Measurements from ENCODE around the gene PLA2G3. TPM values are rescaled to one million over a fixed set of nuclear protein-coding genes. Genes with fewer than 3 reads are reported as not detected.

The PLA2G3 gene
- total RNA-seq, 1 experiment from 2014 or later = not detected

DNA sequence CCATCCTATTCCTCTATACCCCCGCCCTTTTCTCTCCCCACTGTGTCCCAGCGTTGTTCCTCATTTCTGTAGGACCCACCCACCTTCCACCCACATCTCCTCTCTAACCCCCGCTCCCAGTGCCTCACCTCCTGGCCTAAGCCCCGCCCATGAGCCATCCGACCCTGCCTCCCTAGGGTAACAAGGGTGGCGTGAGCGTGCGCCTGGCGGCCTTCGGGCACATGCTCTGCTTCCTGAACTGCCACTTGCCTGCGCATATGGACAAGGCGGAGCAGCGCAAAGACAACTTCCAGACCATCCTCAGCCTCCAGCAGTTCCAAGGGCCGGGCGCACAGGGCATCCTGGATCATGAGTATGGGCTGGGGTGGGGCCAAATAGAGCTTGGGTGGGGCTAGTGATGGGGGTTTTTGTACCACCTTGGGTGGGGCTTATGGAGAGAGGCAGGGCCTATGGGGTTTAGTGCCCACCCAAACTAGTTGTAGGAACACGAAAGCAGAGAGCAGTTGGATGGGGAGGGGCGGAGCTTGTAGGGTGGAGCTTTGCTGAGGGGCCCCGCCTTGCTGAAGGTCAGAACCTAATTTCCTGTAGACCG lies 13.0 kb downstream of the PLA2G3 start:
- Histone ChIP-seq H3K36me3 (ENCODE audit: control insufficient read depth in 1 of 2, insufficient read depth in 2 of 2, low read length in 2 of 2) (no peaks in the 10 kb centered on the region), H4K20me1 (ENCODE audit: insufficient read depth) (no peaks in the 10 kb centered on the region), H3K4me1 (ENCODE audit: control insufficient read depth in 1 of 2, insufficient read depth in 2 of 2, low read length in 2 of 2) (peaks cover 8 to 22% of the 10 kb centered on the region in 2 experiments), H3K4me3 (replicated peaks in 1 of 2; ENCODE audit: low read depth in 1 of 2, low read length in 2 of 2) (no peak overlapping the region), H3K9ac (ENCODE audit: low read length) (no peak overlapping the region), H2AFZ (ENCODE audit: low read depth, low read length, poor library complexity, severe bottlenecking) (no peak overlapping the region), H3K4me2 (ENCODE audit: low read length) (no peak overlapping the region), H3K9me2 (ENCODE audit: insufficient read depth) (no peaks in the 10 kb centered on the region), H3K27ac (ENCODE audit: low read depth, low read length) (no peak overlapping the region), H3K27me3 (ENCODE audit: insufficient read depth, low read length) (no peaks in the 10 kb centered on the region), H3K9me3 (ENCODE audit: control insufficient read depth in 1 of 2, insufficient read depth in 1 of 2, low read depth in 1 of 2, low read length in 2 of 2) (no peaks in the 10 kb centered on the region), H3K79me2 (ENCODE audit: insufficient read depth, low read length) (no peaks in the 10 kb centered on the region)
- ChIA-PET RAD21 (ENCODE audit: low non-redundant PET in 1 of 2, low total read pairs in 2 of 2, uncharacterized antibody in 2 of 2, unreplicated experiment in 2 of 2) (no interaction called here), CTCF (interaction anchor here (1.5 kb wide), 1 partner anchor 20 kb away, joined by 6 read pairs; the partner anchor contains the start of gene SELENOM), POLR2A (no interaction called here)
- TF ChIP-seq ZNF274 (IDR thresholded peaks at IDR 0.05; ENCODE audit: low read depth, low read length) = no peak
- TF ChIP-seq ZFX (IDR thresholded peaks at IDR 0.05) = no peak
- no peak for TF ChIP-seq EZH2phosphoT487 (IDR thresholded peaks at IDR 0.05; ENCODE audit: borderline replicate concordance)
- no peak for TF ChIP-seq EGR1 (IDR thresholded peaks at IDR 0.05; ENCODE audit: low read depth)
- no peak for TF ChIP-seq POLR2AphosphoS5 (IDR thresholded peaks at IDR 0.05; ENCODE audit: low read depth, low read length)
- no peak for TF ChIP-seq SP1 (IDR thresholded peaks at IDR 0.05; ENCODE audit: low read depth)
- TF ChIP-seq, protein P1, sequence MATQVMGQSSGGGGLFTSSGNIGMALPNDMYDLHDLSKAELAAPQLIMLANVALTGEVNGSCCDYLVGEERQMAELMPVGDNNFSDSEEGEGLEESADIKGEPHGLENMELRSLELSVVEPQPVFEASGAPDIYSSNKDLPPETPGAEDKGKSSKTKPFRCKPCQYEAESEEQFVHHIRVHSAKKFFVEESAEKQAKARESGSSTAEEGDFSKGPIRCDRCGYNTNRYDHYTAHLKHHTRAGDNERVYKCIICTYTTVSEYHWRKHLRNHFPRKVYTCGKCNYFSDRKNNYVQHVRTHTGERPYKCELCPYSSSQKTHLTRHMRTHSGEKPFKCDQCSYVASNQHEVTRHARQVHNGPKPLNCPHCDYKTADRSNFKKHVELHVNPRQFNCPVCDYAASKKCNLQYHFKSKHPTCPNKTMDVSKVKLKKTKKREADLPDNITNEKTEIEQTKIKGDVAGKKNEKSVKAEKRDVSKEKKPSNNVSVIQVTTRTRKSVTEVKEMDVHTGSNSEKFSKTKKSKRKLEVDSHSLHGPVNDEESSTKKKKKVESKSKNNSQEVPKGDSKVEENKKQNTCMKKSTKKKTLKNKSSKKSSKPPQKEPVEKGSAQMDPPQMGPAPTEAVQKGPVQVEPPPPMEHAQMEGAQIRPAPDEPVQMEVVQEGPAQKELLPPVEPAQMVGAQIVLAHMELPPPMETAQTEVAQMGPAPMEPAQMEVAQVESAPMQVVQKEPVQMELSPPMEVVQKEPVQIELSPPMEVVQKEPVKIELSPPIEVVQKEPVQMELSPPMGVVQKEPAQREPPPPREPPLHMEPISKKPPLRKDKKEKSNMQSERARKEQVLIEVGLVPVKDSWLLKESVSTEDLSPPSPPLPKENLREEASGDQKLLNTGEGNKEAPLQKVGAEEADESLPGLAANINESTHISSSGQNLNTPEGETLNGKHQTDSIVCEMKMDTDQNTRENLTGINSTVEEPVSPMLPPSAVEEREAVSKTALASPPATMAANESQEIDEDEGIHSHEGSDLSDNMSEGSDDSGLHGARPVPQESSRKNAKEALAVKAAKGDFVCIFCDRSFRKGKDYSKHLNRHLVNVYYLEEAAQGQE (IDR thresholded peaks at IDR 0.05; ENCODE audit: low read depth) = no peak
- TF ChIP-seq SRF (IDR thresholded peaks at IDR 0.05; ENCODE audit: low read depth) = no peak
- TF ChIP-seq, protein P2, sequence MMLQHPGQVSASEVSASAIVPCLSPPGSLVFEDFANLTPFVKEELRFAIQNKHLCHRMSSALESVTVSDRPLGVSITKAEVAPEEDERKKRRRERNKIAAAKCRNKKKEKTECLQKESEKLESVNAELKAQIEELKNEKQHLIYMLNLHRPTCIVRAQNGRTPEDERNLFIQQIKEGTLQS (IDR thresholded peaks at IDR 0.05) = no peak
- TF ChIP-seq TCF7L2 (IDR thresholded peaks at IDR 0.05; ENCODE audit: borderline replicate concordance, extremely low read depth, insufficient read depth, insufficient read length) = no peak
- TF ChIP-seq, protein P3, sequence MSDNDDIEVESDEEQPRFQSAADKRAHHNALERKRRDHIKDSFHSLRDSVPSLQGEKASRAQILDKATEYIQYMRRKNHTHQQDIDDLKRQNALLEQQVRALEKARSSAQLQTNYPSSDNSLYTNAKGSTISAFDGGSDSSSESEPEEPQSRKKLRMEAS (IDR thresholded peaks at IDR 0.05) = no peak
- TF ChIP-seq, protein P4, sequence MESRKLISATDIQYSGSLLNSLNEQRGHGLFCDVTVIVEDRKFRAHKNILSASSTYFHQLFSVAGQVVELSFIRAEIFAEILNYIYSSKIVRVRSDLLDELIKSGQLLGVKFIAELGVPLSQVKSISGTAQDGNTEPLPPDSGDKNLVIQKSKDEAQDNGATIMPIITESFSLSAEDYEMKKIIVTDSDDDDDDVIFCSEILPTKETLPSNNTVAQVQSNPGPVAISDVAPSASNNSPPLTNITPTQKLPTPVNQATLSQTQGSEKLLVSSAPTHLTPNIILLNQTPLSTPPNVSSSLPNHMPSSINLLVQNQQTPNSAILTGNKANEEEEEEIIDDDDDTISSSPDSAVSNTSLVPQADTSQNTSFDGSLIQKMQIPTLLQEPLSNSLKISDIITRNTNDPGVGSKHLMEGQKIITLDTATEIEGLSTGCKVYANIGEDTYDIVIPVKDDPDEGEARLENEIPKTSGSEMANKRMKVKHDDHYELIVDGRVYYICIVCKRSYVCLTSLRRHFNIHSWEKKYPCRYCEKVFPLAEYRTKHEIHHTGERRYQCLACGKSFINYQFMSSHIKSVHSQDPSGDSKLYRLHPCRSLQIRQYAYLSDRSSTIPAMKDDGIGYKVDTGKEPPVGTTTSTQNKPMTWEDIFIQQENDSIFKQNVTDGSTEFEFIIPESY (IDR thresholded peaks at IDR 0.05; ENCODE audit: extremely low read depth, insufficient replicate concordance, low read length) = no peak
- TF ChIP-seq POLR2A (IDR thresholded peaks at IDR 0.05; ENCODE audit: borderline replicate concordance, extremely low read depth, insufficient read depth, insufficient read length) = no peak
- ATAC-seq (no peak), DNase-seq (ENCODE audit: low read depth, low spot score) (no peak)
- intact Hi-C loops (cut with micrococcal nuclease) = no loop called here
- no TSS peak for BruUV-seq (replicated peaks)

All from HCT116 (cell line).